ENCODE data around the gene NEK11. TPM values are rescaled to one million over a fixed set of nuclear protein-coding genes. Genes with fewer than 3 reads are reported as not detected.
"Not testable (repeated sequence)": the region's sequence is repeated elsewhere in the genome, so short reads cannot be mapped to it uniquely, and the experiment has no call there.

Gene NEK11
- total RNA-seq, 1 donor from 2014 or later = 1.9 TPM

DNA sequence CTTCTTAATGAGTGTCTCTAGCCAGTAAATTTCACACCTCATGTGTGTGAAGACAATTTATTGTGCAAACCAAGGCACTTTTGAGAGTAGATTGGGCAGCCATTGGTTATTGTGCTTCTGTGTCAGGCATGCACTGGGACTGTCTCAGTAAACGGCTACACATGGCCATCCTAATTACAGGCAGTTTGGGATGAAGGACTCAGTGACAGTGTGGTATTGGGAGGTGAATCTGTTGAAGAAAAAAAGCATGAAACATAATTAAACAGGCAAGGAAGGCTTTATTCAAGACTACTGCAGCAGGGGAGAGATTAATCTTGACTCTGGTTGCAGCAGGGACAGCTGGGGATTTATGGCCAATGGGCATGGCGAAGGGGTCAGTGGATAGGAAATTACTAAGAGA, 297.1 kb downstream of the NEK11 start:
- no peaks in the 10 kb centered on the region for H3K27me3 Mint-ChIP-seq
- DNase-seq = no peak
- no peaks in the 10 kb centered on the region for H3K36me3 Mint-ChIP-seq (ENCODE audit: low read depth)
- ChIA-PET CTCF (no interaction called here), POLR2A (no interaction called here)
- no peak for ATAC-seq (ENCODE audit: low read depth)
- intact Hi-C loops (cut with micrococcal nuclease) = no loop called here
- H3K27ac Mint-ChIP-seq = no peak overlapping the region
- H3K9me3 Mint-ChIP-seq = no peaks in the 10 kb centered on the region
- no peak for TF ChIP-seq CTCF (IDR thresholded peaks at IDR 0.05)
- H3K4me3 Mint-ChIP-seq = no peak overlapping the region
- H3K4me1 Mint-ChIP-seq = no peaks in the 10 kb centered on the region

DNA sequence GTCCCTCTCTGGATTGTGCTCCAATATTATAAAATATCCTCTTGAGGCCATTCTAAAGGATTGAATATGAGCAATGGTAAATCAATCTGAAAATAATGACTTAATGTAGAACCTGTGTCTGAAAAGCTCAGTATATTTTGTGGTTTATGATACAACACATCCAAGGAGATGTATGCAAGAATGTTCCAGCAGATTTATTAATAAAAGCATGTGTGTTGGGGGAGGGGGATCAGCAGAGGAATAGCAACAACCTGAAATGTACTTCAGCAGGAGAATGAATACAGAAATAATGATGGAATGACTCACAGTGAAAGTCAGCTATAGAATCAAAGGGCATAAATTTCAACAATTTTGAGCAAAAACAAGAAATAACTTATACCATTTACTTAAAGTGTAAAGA, 298.2 kb downstream of the NEK11 start:
- Mint-ChIP-seq H3K27ac (no peak overlapping the region), H3K27me3 (no peaks in the 10 kb centered on the region), H3K36me3 (ENCODE audit: low read depth) (no peaks in the 10 kb centered on the region), H3K9me3 (no peaks in the 10 kb centered on the region), H3K4me3 (no peak overlapping the region), H3K4me1 (peaks cover 5% of the 10 kb centered on the region)
- DNase-seq (no peak), ATAC-seq (ENCODE audit: low read depth) (no peak)
- TF ChIP-seq CTCF (IDR thresholded peaks at IDR 0.05) = no peak
- CTCF ChIA-PET = no interaction called here
- intact Hi-C loops (cut with micrococcal nuclease) = loop anchor here (5.0 kb wide), 1 partner anchor 1712 kb away; the partner anchor contains the start of gene TMEM108
- POLR2A ChIA-PET = no interaction called here

DNA sequence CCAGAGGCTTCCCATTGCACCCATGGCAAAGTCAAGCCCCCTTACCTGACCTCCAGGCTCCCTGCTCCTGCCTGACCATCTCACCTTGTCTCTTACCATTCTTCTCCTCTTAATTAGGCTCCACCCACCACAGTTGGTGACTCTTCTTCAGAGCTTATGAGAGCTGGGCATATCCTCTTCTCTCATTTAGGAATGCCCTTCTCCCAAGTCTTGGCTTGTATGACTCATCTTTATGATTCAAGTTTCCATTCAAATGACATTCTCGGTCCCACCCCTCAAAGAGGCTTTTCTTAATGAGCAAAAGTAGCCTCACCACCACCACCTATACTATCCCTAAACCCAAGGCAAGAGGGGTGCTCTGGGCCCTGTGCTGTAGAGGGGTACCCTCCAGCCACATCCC, 299.6 kb downstream of the NEK11 start:
- no peak for TF ChIP-seq CTCF (IDR thresholded peaks at IDR 0.05)
- Mint-ChIP-seq H3K27me3 (no peaks in the 10 kb centered on the region), H3K27ac (no peak overlapping the region), H3K4me3 (no peak overlapping the region), H3K36me3 (ENCODE audit: low read depth) (no peaks in the 10 kb centered on the region), H3K9me3 (no peaks in the 10 kb centered on the region), H3K4me1 (peaks cover 6% of the 10 kb centered on the region)
- ChIA-PET CTCF (no interaction called here), POLR2A (no interaction called here)
- DNase-seq = no peak
- intact Hi-C loops (cut with micrococcal nuclease) = loop anchor here (5.0 kb wide), 1 partner anchor 1711 kb away; the partner anchor contains the start of gene TMEM108
- ATAC-seq (ENCODE audit: low read depth) = no peak

- CTCF ChIA-PET = no interaction called here
- POLR2A ChIA-PET = no interaction called here
- H3K4me1 Mint-ChIP-seq = peaks cover 6% of the 10 kb centered on the region
- TF ChIP-seq CTCF (IDR thresholded peaks at IDR 0.05) = no peak
- H3K27ac Mint-ChIP-seq = no peak overlapping the region
- no peak overlapping the region for H3K4me3 Mint-ChIP-seq
- no peaks in the 10 kb centered on the region for H3K27me3 Mint-ChIP-seq
- no peaks in the 10 kb centered on the region for H3K36me3 Mint-ChIP-seq (ENCODE audit: low read depth)
- no peak for ATAC-seq (ENCODE audit: low read depth)
- no peak for DNase-seq
- intact Hi-C loops (cut with micrococcal nuclease) = loop anchor here (5.0 kb wide), 1 partner anchor 1709 kb away; the partner anchor contains the start of gene TMEM108
- H3K9me3 Mint-ChIP-seq = peaks cover 4% of the 10 kb centered on the region
These were observed 302.0 kb downstream of the NEK11 start for GRCh38 chr3:131328721-131329120.

GRCh38 chr3:131329774-131330173, 303.1 kb downstream of the NEK11 start:
- Mint-ChIP-seq H3K9me3 (peaks cover 4% of the 10 kb centered on the region), H3K36me3 (ENCODE audit: low read depth) (no peaks in the 10 kb centered on the region), H3K4me3 (peak overlapping the region; percentile 6), H3K27me3 (no peaks in the 10 kb centered on the region), H3K4me1 (peaks cover 6% of the 10 kb centered on the region), H3K27ac (no peak overlapping the region)
- intact Hi-C loops (cut with micrococcal nuclease) = loop anchor here (5.0 kb wide), 1 partner anchor 1708 kb away; the partner anchor contains the start of gene TMEM108
- ChIA-PET POLR2A (no interaction called here), CTCF (no interaction called here)
- DNase-seq = no peak
- no peak for ATAC-seq (ENCODE audit: low read depth)
- no peak for TF ChIP-seq CTCF (IDR thresholded peaks at IDR 0.05)

- DNase-seq; H3K4me3 Mint-ChIP-seq; H3K9me3 Mint-ChIP-seq; CTCF ChIA-PET; POLR2A ChIA-PET; intact Hi-C loops (cut with micrococcal nuclease); H3K36me3 Mint-ChIP-seq (ENCODE audit: low read depth); H3K27me3 Mint-ChIP-seq; ATAC-seq (ENCODE audit: low read depth); H3K4me1 Mint-ChIP-seq; H3K27ac Mint-ChIP-seq: not testable (repeated sequence)
These were observed 304.9 kb downstream of the NEK11 start for GRCh38 chr3:131331456-131332085.

Data from activated B cell treated with CpG ODN at 0.5 μM for 24 hours (primary cell).